SU-DHL-6 (cell line): ENCODE results near the gene DIP2C.

ENCODE experiments used
- H2AFZ ChIP-seq: fragments of 200-600 bp; sonication (generic); 2 replicates; pipeline ENCODE4 v1.6.1; 2014; ENCODE audit warnings: low read depth, mild to moderate bottlenecking, moderate library complexity, mixed read lengths, antibody characterized with exemption, low read length; ENCODE audit not compliant: severe bottlenecking
- H3F3A ChIP-seq: fragments of 200-600 bp; shearing (Covaris generic); 2 replicates; pipeline ENCODE4 v1.6.0; 2016; ENCODE audit warnings: antibody characterized with exemption, mild to moderate bottlenecking; ENCODE audit not compliant: insufficient read depth
- H3K27ac ChIP-seq: fragments of 200-600 bp; sonication (generic); 2 replicates; pipeline ENCODE4 v1.5.1; 2016; ENCODE audit warnings: low read depth, mild to moderate bottlenecking, low read length, moderate library complexity, mixed read lengths
- H3K27me3 ChIP-seq: fragments of 200-600 bp; sonication (generic), shearing (Covaris generic); 2 replicates; pipeline ENCODE4 v1.6.0; 2014; ENCODE audit warnings: mild to moderate bottlenecking, low read length
- H3K36me3 ChIP-seq: fragments of 200-600 bp; sonication (generic); 2 replicates; pipeline ENCODE4 v1.6.1; 2014; ENCODE audit warnings: mild to moderate bottlenecking, low read length, mixed read lengths
- H3K4me2 ChIP-seq: fragments of 300-600, 200-600 bp; shearing (Covaris generic), sonication (generic); 2 replicates; pipeline ENCODE4 v1.6.0; 2014; ENCODE audit warnings: low read length, low read depth, mild to moderate bottlenecking; ENCODE audit not compliant: poor library complexity, severe bottlenecking
- H3K4me3 ChIP-seq: fragments of 200-600 bp; sonication (generic); 2 replicates; pipeline ENCODE4 v1.5.1; 2014; ENCODE audit warnings: antibody characterized with exemption, low read length, mild to moderate bottlenecking, mixed read lengths; ENCODE audit not compliant: insufficient read depth, poor library complexity, severe bottlenecking
- H3K79me2 ChIP-seq: fragments of 200-600 bp; sonication (generic); 2 replicates; pipeline ENCODE4 v1.6.1; 2014; ENCODE audit warnings: mild to moderate bottlenecking, low read length, moderate library complexity; ENCODE audit not compliant: insufficient read depth
- H3K9ac ChIP-seq: fragments of 200-600 bp; sonication (generic); 2 replicates; pipeline ENCODE4 v1.7.0; 2014; ENCODE audit warnings: mild to moderate bottlenecking, low read length
- H3K9me2 ChIP-seq: fragments of 200-600 bp; sonication (generic); replicated peaks from 2 replicates; pipeline ENCODE4 v1.6.1; 2014; ENCODE audit warnings: low read length; ENCODE audit not compliant: insufficient read depth
- H3K9me3 ChIP-seq: fragments of 200-600 bp; sonication (generic); 2 replicates; pipeline ENCODE4 v1.6.1; 2014; ENCODE audit warnings: low read length, mixed read lengths; ENCODE audit not compliant: insufficient read depth
- H4K20me1 ChIP-seq: fragments of 200-600 bp; sonication (generic); 2 replicates; pipeline ENCODE4 v1.6.1; 2014; ENCODE audit warnings: low read depth, mild to moderate bottlenecking, antibody characterized with exemption, low read length, moderate library complexity, mixed read lengths
- CTCF ChIP-seq: fragments of 200-600 bp; sonication (generic); IDR thresholded peaks from one replicate; pipeline ENCODE4 v1.5.1; 2017; ENCODE audit warnings: antibody characterized with exemption, mild to moderate bottlenecking, low read length, moderate library complexity; ENCODE audit not compliant: insufficient read depth, poor library complexity, severe bottlenecking
- EZH2phosphoT487 ChIP-seq: fragments of 200-600 bp; sonication (generic), shearing (Covaris generic); conservative IDR thresholded peaks from 2 replicates; pipeline ENCODE4 v1.6.1; 2018; ENCODE audit warnings: mild to moderate bottlenecking, antibody characterized with exemption, low read length, moderate library complexity, mixed read lengths

DIP2C gene

GRCh38 chr10:316390-316789, 373.1 kb downstream of the DIP2C start:
- Histone ChIP-seq H2AFZ (no peak overlapping the region), H3K9me2 (no peaks in the 10 kb centered on the region), H3F3A (peaks cover 22% of the 10 kb centered on the region; the same call in 1 of the 2 replicates), H3K27ac (peak overlapping the region; percentile 6; the same call in 1 of the 2 replicates), H3K79me2 (no peaks in the 10 kb centered on the region), H3K4me2 (peak overlapping the region; percentile 43), H3K36me3 (peaks cover 2% of the 10 kb centered on the region; the same call in 1 of the 2 replicates), H3K9ac (0 out of 2 replicates have a peak overlapping the region, but pooled peaks have one; percentile 0), H3K9me3 (no peaks in the 10 kb centered on the region), H4K20me1 (no peaks in the 10 kb centered on the region), H3K27me3 (no peaks in the 10 kb centered on the region), H3K4me3 (no peak overlapping the region)
- no peak for TF ChIP-seq CTCF
- no peak for TF ChIP-seq EZH2phosphoT487

GRCh38 chr10:314871-315270, 374.6 kb downstream of the DIP2C start:
- TF ChIP-seq EZH2phosphoT487 (no peak), CTCF (no peak)
- peak overlapping the region; percentile 4; the same call in 1 of the 2 replicates for H3K9ac ChIP-seq
- H3K79me2 ChIP-seq = no peaks in the 10 kb centered on the region
- peaks cover 2% of the 10 kb centered on the region; the same call in 1 of the 2 replicates for H3K36me3 ChIP-seq
- H3F3A ChIP-seq = peaks cover 22% of the 10 kb centered on the region; the same call in 1 of the 2 replicates
- H4K20me1 ChIP-seq = no peaks in the 10 kb centered on the region
- H3K27ac ChIP-seq = peak overlapping the region; percentile 57
- no peaks in the 10 kb centered on the region for H3K27me3 ChIP-seq
- no peak overlapping the region for H3K4me3 ChIP-seq
- no peaks in the 10 kb centered on the region for H3K9me2 ChIP-seq
- H3K9me3 ChIP-seq = no peaks in the 10 kb centered on the region
- peak overlapping the region; percentile 13 for H2AFZ ChIP-seq
- peak overlapping the region; percentile 45 for H3K4me2 ChIP-seq

- Histone ChIP-seq H3K9me2 (no peaks in the 10 kb centered on the region), H4K20me1 (no peaks in the 10 kb centered on the region), H3K9me3 (no peaks in the 10 kb centered on the region), H3K4me3 (no peak overlapping the region), H3F3A (peaks cover 22% of the 10 kb centered on the region; the same call in 1 of the 2 replicates), H3K4me2 (peak overlapping the region; percentile 45), H3K36me3 (peaks cover 2% of the 10 kb centered on the region; the same call in 1 of the 2 replicates), H3K9ac (peak overlapping the region; percentile 4; the same call in 1 of the 2 replicates), H3K79me2 (no peaks in the 10 kb centered on the region), H3K27ac (peak overlapping the region; percentile 57), H3K27me3 (no peaks in the 10 kb centered on the region), H2AFZ (peak overlapping the region; percentile 13)
- TF ChIP-seq EZH2phosphoT487 = no peak
- no peak for TF ChIP-seq CTCF
Observed at GRCh38 chr10:314381-314780, 375.1 kb downstream of the DIP2C start.
